ENCODE results near the gene PTPRT.

Gene PTPRT

DNA sequence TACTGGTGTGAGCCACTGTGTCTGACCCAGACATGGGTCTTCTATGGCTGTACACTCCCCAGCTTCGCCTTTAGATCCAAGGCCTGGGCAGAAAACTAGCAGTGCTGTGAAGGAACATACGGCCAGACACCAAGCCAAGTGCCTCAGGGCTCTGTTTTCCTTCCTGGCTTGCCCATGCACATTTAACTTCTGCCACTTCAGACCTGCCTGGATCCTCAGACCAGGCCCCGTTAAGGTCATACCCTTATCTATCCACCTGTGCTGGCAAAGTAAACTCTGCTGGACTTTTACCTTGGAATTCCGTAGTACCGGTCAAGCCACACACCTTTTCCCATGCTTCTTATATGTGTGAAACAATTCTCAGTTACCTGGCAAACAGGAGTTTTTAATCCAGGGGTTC lies 644.8 kb downstream of the PTPRT start:
- Histone ChIP-seq H3K79me2 (ENCODE audit: insufficient read depth, low read length) (no peaks in the 10 kb centered on the region), H3K4me3 (ENCODE audit: low read depth in 1 of 2, low read length in 2 of 2) (no peak overlapping the region), H3K27me3 (ENCODE audit: insufficient read depth, low read length, poor library complexity) (peaks cover 2% of the 10 kb centered on the region), H3K27ac (ENCODE audit: low read length) (no peak overlapping the region), H3K4me2 (ENCODE audit: insufficient read depth, low read length) (no peak overlapping the region), H4K20me1 (ENCODE audit: insufficient read depth, low read length) (no peaks in the 10 kb centered on the region), H3K36me3 (ENCODE audit: insufficient read depth, low read length) (no peaks in the 10 kb centered on the region), H3K9me3 (ENCODE audit: insufficient read depth, low read length, severe bottlenecking) (no peaks in the 10 kb centered on the region), H3K9ac (ENCODE audit: low read depth, low read length) (no peak overlapping the region), H2AFZ (ENCODE audit: low read depth, low read length) (no peak overlapping the region), H3K4me1 (ENCODE audit: insufficient read depth, low read length) (no peaks in the 10 kb centered on the region)
- DNase-seq: no peak
- no peak for ATAC-seq (ENCODE audit: insufficient read depth, low read depth)
- no peak for TF ChIP-seq EZH2 (IDR thresholded peaks at IDR 0.05; ENCODE audit: borderline replicate concordance, low read depth, low read length, severe bottlenecking)
- TF ChIP-seq, protein P1, sequence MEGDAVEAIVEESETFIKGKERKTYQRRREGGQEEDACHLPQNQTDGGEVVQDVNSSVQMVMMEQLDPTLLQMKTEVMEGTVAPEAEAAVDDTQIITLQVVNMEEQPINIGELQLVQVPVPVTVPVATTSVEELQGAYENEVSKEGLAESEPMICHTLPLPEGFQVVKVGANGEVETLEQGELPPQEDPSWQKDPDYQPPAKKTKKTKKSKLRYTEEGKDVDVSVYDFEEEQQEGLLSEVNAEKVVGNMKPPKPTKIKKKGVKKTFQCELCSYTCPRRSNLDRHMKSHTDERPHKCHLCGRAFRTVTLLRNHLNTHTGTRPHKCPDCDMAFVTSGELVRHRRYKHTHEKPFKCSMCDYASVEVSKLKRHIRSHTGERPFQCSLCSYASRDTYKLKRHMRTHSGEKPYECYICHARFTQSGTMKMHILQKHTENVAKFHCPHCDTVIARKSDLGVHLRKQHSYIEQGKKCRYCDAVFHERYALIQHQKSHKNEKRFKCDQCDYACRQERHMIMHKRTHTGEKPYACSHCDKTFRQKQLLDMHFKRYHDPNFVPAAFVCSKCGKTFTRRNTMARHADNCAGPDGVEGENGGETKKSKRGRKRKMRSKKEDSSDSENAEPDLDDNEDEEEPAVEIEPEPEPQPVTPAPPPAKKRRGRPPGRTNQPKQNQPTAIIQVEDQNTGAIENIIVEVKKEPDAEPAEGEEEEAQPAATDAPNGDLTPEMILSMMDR (IDR thresholded peaks at IDR 0.05; ENCODE audit: borderline replicate concordance, extremely low read depth, low read length, poor library complexity, severe bottlenecking): no peak

DNA sequence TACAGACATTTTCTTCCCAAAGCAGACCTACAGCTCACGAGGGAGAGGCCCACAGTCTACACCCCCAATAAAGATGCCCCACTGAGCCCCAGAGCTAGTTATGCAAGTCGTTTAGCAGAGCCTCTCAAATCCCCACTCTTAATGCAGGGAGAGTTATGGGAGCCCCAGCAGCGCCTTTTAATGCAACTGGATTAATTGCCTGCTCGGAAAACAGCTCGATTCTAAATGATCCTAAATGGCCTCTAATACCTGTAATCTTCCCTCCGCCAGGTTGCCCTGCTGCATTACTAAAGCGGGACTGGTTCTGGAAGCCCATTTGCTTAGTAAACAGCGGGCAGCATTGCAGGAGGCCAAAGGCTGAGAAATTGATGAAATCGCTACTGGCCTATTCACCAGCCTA lies 656.9 kb downstream of the PTPRT start:
- Histone ChIP-seq H3K4me1 (ENCODE audit: insufficient read depth, low read length) (no peaks in the 10 kb centered on the region), H3K9me3 (ENCODE audit: insufficient read depth, low read length, severe bottlenecking) (no peaks in the 10 kb centered on the region), H3K36me3 (ENCODE audit: insufficient read depth, low read length) (no peaks in the 10 kb centered on the region), H3K27ac (ENCODE audit: low read length) (no peak overlapping the region), H3K4me2 (ENCODE audit: insufficient read depth, low read length) (no peak overlapping the region), H3K9ac (ENCODE audit: low read depth, low read length) (no peak overlapping the region), H3K4me3 (ENCODE audit: low read depth in 1 of 2, low read length in 2 of 2) (no peak overlapping the region), H3K79me2 (ENCODE audit: insufficient read depth, low read length) (no peaks in the 10 kb centered on the region), H4K20me1 (ENCODE audit: insufficient read depth, low read length) (no peaks in the 10 kb centered on the region), H3K27me3 (ENCODE audit: insufficient read depth, low read length, poor library complexity) (peaks cover 8% of the 10 kb centered on the region), H2AFZ (ENCODE audit: low read depth, low read length) (no peak overlapping the region)
- TF ChIP-seq, protein P1 (IDR thresholded peaks at IDR 0.05; ENCODE audit: borderline replicate concordance, extremely low read depth, low read length, poor library complexity, severe bottlenecking): no peak
- TF ChIP-seq EZH2 (IDR thresholded peaks at IDR 0.05; ENCODE audit: borderline replicate concordance, low read depth, low read length, severe bottlenecking): no peak
- ATAC-seq (ENCODE audit: insufficient read depth, low read depth) (no peak), DNase-seq (no peak)

DNA sequence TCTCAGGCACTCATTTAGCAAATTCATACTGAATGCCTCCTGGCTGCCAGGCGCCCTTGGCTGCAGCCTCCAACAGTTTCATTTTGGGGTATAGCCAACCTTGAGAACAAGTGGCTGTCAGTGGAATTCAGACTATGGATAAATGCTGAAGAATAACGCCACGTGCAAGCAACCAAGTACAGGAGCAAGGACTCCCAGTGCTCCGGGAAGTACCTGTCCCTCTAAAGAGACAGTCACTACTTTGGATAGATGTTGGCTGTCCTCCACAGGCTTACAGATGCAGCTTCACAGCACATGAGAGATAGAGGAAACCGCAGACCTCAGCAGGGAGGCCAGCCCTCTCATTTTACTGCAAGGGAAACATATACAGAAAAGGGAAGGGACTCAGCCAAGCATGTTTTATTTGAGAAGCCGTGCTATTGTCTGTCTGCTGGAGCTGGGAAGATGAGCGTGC lies 658.2 kb downstream of the PTPRT start:
- Histone ChIP-seq H4K20me1 (ENCODE audit: insufficient read depth, low read length) (no peaks in the 10 kb centered on the region), H3K4me1 (ENCODE audit: insufficient read depth, low read length) (no peaks in the 10 kb centered on the region), H3K4me3 (ENCODE audit: low read depth in 1 of 2, low read length in 2 of 2) (no peak overlapping the region), H3K4me2 (ENCODE audit: insufficient read depth, low read length) (no peak overlapping the region), H3K79me2 (ENCODE audit: insufficient read depth, low read length) (no peaks in the 10 kb centered on the region), H3K36me3 (ENCODE audit: insufficient read depth, low read length) (no peaks in the 10 kb centered on the region), H2AFZ (ENCODE audit: low read depth, low read length) (no peak overlapping the region), H3K27ac (ENCODE audit: low read length) (no peak overlapping the region), H3K9ac (ENCODE audit: low read depth, low read length) (no peak overlapping the region), H3K27me3 (ENCODE audit: insufficient read depth, low read length, poor library complexity) (peaks cover 6% of the 10 kb centered on the region), H3K9me3 (ENCODE audit: insufficient read depth, low read length, severe bottlenecking) (no peaks in the 10 kb centered on the region)
- TF ChIP-seq, protein P1 (IDR thresholded peaks at IDR 0.05; ENCODE audit: borderline replicate concordance, extremely low read depth, low read length, poor library complexity, severe bottlenecking): no peak
- no peak for TF ChIP-seq EZH2 (IDR thresholded peaks at IDR 0.05; ENCODE audit: borderline replicate concordance, low read depth, low read length, severe bottlenecking)
- ATAC-seq (ENCODE audit: insufficient read depth, low read depth) (peak; percentile 60), DNase-seq (no peak)
